Type B pancreatic cell (in vitro differentiated cells): ENCODE measurements around the gene PILRA. TPM values are rescaled to one million over a fixed set of nuclear protein-coding genes. Genes with fewer than 3 reads are reported as not detected.

ENCODE experiments used
- DNase-seq: peaks from one replicate; pipeline ENCODE4 v3.0.0; 2021; ENCODE audit warnings: mixed read lengths; ENCODE audit not compliant: unreplicated experiment; ENCODE audit errors: extremely low spot score
- H3K27ac Mint-ChIP-seq: 2 replicates; pipeline ENCODE4 v1.8.0; 2021; ENCODE audit warnings: mild to moderate bottlenecking, mixed read lengths
- H3K27me3 Mint-ChIP-seq: 2 replicates; pipeline ENCODE4 v1.8.0; 2021; ENCODE audit warnings: mixed read lengths
- H3K36me3 Mint-ChIP-seq: 2 replicates; pipeline ENCODE4 v1.8.0; 2021; ENCODE audit warnings: mixed read lengths
- H3K4me1 Mint-ChIP-seq: one replicate; pipeline ENCODE4 v1.8.0; 2021; ENCODE audit warnings: mixed read lengths; ENCODE audit not compliant: unreplicated experiment
- H3K4me3 Mint-ChIP-seq: 2 replicates; pipeline ENCODE4 v1.8.0; 2021; ENCODE audit warnings: mild to moderate bottlenecking, mixed read lengths
- H3K9me3 Mint-ChIP-seq: 2 replicates; pipeline ENCODE4 v1.8.0; 2021; ENCODE audit warnings: mixed read lengths
- CTCF ChIP-seq: fragments of 200-600 bp; sonication (generic); conservative IDR thresholded peaks from 2 replicates; pipeline ENCODE4 v1.5.0; 2021; ENCODE audit warnings: antibody characterized with exemption, mild to moderate bottlenecking
- total RNA-seq: library from RNA; stranded (reverse); gene quantifications from 2 replicates; pipeline ENCODE4 v1.2.1, GENCODE V29; 2021; ENCODE audit warnings: low replicate concordance

PILRA gene
- total RNA-seq, 1 donor from 2014 or later: 2.8 TPM

DNA sequence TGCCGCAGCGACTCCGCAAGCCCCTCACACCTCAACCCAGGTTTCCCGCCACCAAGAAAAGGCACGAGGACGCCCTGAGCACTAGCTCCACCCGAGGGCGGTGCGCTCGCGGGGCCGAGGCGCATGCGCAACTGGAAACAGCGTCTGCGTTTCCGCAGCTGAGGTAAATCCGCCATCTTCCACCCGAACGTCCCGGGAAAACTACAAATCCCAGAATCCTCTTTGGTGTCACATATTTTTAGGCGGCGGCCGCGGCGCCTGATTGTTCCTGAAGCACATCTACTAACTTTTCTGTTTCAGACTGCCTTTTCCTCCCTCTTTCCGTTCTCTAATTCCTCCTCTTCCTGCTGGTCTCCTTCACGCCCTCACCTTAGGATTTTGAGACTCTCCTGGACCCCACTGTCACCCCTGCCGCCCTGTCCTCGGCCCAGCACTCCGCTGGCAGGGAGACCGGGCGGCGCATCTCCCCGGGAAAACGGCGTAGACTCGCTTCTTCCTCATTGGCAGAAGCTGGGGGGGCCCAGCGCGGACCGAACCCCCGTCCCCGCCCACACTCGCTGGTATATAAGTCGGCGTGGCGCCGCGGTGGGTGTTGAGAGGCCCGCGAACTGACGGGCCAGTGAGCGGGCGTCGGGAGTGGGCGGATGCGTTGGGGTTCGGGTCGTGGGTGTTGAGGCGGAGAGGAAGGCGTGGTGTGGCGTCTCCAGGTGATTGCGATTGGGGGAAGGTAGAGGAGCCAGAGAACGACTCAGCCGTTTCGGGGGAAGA is 55.1 kb downstream of the PILRA start, which contains the start of gene ZCWPW1:
TSS of gene ZCWPW1 (minus strand) at position 505 of the 768 bp plus-strand sequence. CDS start 8,054 bp downstream, outside the sequence.
- no peak for TF ChIP-seq CTCF
- peak; percentile 94 for DNase-seq
- H3K36me3 Mint-ChIP-seq: peaks cover 13% of the 10 kb centered on the region
- H3K9me3 Mint-ChIP-seq: no peaks in the 10 kb centered on the region
- peak within 1 kb of the TSS; percentile 100 for H3K27ac Mint-ChIP-seq
- H3K4me3 Mint-ChIP-seq: peak within 1 kb of the TSS; percentile 99
- peaks cover 19% of the 10 kb centered on the region for H3K4me1 Mint-ChIP-seq
- H3K27me3 Mint-ChIP-seq: peaks cover 17% of the 10 kb centered on the region

DNA sequence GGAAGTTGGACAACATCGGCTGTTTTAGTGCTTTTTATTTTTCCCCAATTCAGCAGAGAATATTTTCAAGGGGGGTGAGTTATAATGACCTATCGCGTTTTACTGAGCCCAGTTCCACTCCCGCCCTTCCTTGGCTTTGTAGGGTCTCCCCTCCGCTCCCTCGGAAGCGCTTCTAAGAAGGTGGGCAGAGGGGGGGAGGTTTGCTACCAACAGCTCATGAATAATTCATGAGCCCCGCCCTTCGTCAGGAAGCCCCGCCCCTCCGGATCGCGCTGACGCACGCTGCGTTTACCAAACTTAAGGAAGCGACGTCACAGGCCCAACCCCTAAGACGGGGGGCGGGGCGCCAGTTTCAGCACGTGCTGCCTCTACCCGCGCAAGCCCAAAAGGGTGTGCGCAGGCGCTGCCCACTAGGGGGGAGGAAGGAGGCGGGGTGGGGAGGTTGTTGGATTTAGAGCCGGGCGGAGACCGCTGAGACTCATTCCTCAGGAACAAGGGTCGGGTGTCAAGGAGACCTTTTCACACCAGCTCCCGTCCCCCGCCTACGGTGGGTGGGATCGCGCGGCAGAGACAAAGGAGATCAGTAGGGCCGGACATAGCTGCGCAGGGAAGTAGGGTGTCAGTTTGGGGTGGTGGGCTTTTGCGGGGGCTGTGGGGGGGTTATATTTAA is 55.8 kb downstream of the PILRA start:
- H3K4me3 Mint-ChIP-seq: peak overlapping the region; percentile 99
- no peaks in the 10 kb centered on the region for H3K9me3 Mint-ChIP-seq
- H3K4me1 Mint-ChIP-seq: peaks cover 24% of the 10 kb centered on the region
- H3K27me3 Mint-ChIP-seq: peaks cover 17% of the 10 kb centered on the region
- DNase-seq: peak; percentile 100
- TF ChIP-seq CTCF: peak; percentile 52
- H3K36me3 Mint-ChIP-seq: peaks cover 18% of the 10 kb centered on the region
- peak overlapping the region; percentile 100 for H3K27ac Mint-ChIP-seq

DNA sequence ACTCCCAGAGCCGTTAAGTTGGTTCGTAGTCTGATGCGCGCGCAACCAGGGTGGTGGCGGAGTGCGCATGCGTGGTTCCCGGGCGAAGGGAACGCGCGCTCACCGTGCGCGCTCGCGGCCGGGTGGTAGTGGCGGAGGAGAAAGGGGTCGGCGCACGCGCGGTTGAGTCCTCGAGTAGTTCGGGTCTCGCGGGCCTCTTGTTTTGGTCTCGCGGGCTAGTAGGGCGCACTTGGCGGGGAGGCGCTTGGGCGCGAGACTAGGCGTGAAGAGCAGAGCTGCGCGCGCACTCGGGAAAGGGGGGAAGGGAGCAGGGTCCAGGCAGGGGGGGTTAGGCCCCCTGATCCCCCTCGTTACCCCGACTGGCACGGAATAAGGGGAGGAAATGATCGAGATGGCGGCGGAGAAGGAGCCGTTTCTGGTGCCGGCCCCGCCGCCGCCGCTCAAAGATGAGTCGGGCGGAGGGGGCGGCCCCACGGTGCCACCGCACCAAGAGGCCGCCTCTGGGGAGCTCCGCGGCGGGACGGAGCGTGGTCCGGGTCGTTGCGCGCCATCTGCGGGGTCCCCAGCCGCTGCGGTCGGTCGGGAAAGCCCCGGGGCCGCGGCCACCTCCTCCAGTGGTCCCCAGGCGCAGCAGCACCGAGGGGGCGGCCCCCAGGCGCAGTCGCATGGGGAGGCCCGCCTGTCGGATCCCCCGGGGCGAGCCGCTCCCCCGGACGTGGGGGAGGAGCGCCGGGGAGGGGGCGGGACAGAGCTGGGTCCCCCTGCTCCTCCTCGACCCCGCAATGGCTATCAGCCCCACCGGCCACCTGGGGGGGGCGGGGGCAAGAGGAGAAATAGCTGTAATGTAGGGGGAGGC is 56.6 kb downstream of the PILRA start, which contains the start of gene MEPCE:
TSS of gene MEPCE (plus strand) at position 195 of the 856 bp plus-strand sequence. CDS start at position 383, 188 bp downstream.
- TF ChIP-seq CTCF: no peak
- peak; percentile 99 for DNase-seq
- H3K27ac Mint-ChIP-seq: peak within 1 kb of the TSS; percentile 100
- H3K4me3 Mint-ChIP-seq: peak within 1 kb of the TSS; percentile 99
- H3K9me3 Mint-ChIP-seq: no peaks in the 10 kb centered on the region
- H3K4me1 Mint-ChIP-seq: peaks cover 30% of the 10 kb centered on the region
- H3K27me3 Mint-ChIP-seq: peaks cover 17% of the 10 kb centered on the region
- peaks cover 22% of the 10 kb centered on the region for H3K36me3 Mint-ChIP-seq

DNA sequence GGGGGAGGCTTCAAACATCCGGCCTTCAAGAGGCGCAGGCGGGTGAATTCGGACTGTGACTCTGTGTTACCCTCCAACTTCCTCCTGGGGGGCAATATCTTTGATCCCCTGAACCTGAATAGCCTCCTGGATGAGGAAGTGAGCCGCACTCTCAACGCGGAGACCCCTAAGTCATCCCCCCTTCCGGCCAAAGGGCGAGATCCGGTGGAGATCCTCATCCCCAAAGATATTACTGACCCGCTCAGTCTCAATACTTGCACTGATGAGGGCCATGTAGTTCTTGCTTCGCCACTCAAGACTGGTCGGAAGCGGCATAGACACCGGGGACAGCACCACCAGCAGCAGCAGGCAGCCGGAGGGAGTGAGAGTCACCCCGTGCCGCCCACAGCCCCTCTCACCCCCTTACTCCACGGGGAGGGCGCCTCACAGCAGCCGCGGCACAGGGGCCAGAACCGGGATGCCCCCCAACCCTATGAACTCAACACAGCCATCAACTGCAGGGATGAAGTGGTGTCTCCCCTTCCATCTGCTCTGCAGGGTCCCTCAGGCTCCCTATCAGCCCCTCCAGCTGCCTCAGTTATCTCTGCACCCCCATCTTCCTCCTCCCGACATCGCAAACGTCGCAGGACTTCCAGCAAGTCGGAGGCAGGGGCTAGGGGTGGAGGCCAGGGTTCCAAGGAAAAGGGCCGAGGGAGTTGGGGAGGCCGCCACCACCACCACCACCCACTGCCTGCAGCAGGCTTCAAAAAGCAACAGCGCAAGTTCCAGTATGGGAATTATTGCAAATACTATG is 57.4 kb downstream of the PILRA start:
- Mint-ChIP-seq H3K27me3 (peaks cover 17% of the 10 kb centered on the region), H3K9me3 (no peaks in the 10 kb centered on the region), H3K4me3 (peak overlapping the region; percentile 89), H3K4me1 (peaks cover 35% of the 10 kb centered on the region), H3K27ac (peak overlapping the region; percentile 81), H3K36me3 (peaks cover 23% of the 10 kb centered on the region)
- no peak for TF ChIP-seq CTCF
- no peak for DNase-seq

- Mint-ChIP-seq H3K36me3 (peaks cover 23% of the 10 kb centered on the region), H3K9me3 (no peaks in the 10 kb centered on the region), H3K4me3 (peak overlapping the region; percentile 90), H3K27me3 (peaks cover 17% of the 10 kb centered on the region), H3K4me1 (peaks cover 35% of the 10 kb centered on the region), H3K27ac (peak overlapping the region; percentile 72)
- no peak for TF ChIP-seq CTCF
- no peak for DNase-seq
Measured at GRCh38 chr7:100431286-100431735, 58.0 kb downstream of the PILRA start.
